ENCODE data around the gene SRRT.

The SRRT gene

DNA sequence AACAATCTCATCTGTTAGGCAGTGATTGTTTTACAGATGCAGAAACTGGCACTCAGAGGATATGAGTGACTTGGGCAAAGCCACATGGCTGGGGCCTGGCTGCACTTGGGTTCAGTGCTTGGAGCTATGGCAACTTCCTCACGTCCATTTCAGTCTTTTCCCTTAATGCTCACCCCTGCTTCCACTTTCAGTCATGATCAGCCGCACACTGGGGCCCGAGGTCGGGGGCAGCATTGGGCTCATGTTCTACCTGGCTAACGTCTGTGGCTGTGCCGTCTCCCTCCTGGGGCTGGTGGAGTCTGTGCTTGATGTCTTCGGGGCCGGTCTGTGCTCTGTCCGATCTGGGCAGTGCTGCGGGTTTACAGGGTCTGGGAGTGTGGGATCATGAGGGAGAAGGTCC is 19.4 kb upstream of the SRRT start:
- DNase-seq (ENCODE audit: low read depth), result no peak

DNA sequence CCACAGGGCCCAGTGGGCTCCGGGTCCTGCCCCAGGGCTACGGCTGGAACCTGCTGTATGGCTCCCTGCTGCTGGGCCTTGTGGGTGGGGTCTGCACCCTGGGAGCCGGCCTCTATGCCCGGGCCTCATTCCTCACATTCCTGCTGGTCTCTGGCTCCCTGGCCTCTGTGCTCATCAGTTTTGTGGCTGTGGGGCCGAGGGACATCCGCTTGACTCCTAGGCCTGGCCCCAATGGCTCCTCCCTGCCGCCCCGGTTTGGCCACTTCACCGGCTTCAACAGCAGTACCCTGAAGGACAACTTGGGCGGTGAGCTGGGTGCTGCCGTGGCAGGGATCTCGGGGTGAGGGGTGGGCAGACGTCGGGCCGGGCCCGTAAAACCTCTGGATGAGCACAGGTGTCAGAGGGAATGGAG is 18.0 kb upstream of the SRRT start:
- DNase-seq (ENCODE audit: low read depth), result no peak

DNA sequence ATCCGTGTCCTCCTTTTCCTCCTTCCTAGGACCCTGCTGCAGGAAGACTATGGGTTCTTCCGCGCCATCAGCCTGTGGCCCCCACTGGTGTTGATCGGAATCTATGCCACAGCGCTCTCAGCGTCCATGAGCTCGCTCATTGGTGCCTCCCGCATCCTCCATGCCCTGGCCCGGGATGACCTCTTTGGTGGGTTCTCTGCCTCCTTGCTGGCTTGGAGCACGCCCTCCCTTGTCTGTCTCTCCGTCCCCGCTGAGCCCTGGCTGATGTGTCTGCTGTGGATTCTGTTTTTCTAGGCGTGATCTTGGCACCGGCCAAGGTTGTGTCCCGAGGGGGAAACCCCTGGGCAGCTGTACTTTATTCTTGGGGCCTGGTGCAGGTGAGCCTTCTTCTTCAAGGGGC is 15.0 kb upstream of the SRRT start:
- DNase-seq (ENCODE audit: low read depth), result no peak

DNA sequence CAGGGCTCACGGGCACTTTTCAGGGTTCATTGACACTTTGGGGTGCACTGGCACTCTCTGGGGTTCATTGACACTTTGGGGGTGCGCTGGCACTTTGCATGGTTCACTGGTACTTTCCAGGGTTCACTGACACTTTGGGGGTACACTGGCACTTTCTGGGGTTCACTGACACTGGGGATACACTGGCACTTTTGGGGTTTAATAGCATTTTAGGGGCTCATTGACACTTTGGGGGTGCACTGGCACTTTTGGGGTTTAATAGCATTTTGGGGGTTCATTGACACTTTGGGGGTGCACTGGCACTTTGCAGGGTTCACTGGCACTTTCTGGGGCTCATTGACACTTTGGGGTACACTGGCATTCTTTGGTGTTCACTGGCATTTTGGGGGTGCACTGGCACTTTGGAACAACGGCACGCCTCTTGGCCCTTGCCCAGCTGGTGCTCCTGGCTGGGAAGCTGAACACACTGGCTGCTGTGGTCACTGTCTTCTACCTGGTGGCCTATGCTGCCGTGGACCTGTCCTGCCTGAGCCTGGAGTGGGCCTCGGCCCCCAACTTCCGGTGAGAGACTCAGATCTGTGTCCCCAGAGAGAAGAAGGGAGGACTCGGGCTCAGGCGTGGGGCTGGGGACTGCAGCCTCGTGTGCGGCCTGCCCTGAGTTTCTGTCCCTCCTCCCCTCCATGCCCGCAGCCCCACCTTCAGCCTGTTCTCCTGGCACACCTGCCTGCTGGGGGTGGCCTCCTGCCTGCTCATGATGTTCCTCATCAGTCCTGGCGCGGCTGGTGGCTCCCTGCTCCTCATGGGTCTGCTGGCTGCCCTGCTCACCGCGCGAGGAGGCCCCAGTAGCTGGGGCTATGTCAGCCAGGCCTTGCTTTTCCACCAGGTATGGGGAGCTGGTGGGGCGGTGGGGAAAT is 13.9 kb upstream of the SRRT start:
- DNase-seq (ENCODE audit: low read depth), result no peak

DNA sequence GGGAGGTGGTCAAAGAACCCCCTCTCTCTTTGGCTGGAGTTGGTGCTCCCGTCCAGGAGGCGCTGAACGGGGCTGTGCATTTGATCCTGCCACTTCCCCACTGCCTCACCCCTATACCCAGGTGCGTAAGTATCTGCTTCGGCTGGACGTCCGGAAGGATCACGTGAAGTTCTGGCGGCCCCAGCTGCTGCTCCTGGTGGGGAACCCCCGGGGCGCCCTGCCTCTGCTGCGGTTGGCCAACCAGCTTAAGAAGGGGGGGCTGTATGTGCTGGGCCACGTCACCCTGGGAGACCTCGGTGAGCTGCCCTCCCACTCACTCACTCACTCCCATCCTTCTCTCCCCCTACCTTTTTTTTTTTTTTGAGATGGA is 13.3 kb upstream of the SRRT start:
- no peak for DNase-seq (ENCODE audit: low read depth)

DNA sequence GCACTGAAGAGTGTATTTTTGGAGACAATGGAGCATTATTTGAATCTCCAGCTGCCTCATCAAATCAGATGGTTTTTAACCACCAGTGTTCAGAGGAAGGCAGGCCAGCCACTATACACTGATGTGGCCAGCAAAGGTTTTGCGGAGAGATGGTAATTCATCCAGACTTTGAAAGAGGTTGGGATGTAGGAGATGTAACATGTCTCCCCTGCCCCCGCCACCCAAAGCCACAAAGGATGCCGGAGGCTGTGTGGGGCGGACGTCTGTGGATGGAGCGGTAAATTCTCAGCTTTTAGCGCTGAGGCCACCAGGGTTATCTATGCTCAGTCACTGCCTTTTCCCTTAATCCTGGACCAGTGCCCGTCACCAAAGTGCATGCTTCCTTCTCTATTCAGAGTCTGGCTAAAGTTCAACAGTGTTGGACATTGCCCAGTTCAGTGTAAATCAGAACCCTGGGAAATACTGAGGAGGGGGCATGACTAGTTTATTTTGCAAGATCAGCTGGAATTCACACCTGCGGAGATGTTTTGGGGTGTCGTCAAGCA is 11.4 kb upstream of the SRRT start:
- DNase-seq (ENCODE audit: low read depth), result no peak

DNA sequence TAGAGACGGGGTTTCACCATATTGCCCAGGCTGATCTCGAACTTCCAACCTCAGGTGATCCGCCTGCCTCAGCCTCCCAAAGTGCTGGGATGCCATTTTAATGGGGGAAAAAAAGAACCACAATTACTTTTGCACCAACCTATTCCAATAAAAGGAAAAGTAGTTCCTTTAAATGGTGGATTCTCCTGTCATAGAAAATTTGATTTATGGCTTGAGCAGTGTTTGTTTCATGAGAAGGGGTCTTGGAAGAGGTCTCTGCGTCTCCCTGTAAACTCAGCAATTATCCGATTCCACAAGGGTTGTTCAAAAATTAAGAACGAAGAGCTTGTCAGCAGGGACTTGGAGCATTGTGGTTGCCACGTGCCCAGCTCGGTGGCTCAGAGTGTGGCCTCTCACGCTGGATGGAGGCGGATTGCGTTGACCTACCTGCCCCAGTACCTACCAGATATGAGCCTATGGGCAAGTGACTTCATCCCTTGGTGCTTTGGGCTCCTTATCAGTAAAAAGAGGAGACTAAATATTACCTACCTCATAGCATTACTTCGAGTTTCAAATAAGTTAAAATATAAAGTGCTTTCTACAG is 10.5 kb upstream of the SRRT start:
- no peak for DNase-seq (ENCODE audit: low read depth)

DNA sequence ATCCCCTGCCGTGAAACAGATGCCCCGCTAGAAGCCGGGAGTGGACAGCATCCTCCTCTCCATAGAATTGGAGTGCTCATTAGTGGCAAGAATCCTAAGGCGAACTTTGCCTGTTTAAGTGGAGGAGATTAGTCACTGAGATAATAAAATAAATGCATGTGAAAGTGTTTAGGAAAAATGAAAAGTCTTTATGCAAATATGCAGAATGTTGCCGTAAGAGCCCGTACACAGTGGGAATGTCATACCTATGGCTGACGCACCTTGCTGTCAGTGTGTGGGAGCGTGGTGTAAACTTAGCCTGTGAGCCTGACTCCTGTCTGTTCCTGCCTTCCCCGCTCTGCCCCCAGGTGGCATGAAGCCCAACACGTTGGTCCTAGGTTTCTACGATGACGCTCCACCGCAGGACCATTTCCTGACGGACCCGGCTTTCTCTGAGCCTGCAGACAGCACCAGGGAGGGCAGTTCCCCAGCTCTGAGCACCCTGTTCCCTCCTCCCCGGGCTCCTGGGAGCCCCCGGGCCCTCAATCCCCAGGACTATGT is 9.5 kb upstream of the SRRT start:
- no peak for DNase-seq (ENCODE audit: low read depth)

DNA sequence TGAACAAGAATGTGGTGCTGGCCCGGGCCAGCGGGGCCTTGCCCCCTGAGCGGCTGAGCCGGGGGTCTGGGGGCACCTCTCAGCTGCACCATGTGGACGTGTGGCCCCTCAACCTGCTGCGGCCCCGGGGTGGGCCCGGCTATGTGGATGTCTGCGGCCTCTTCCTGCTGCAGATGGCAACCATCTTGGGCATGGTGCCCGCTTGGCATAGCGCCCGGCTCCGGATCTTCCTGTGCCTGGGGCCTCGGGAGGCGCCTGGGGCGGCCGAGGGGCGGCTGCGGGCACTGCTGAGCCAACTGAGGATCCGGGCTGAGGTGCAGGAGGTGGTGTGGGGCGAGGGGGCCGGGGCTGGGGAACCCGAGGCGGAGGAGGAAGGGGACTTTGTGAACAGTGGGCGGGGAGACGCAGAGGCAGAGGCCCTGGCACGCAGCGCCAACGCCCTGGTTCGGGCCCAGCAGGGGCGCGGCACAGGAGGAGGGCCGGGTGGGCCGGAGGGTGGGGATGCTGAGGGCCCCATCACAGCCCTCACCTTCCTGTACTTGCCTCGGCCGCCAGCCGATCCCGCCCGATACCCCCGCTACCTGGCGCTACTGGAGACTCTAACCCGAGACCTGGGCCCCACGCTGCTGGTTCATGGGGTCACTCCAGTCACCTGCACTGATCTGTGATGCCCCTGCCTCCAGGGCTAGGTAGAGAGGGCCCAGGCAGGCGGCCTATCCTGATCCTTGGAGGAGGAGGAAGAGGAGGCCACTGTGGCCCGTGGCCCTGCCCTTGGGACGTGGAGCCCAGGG is 8.8 kb upstream of the SRRT start:
- no peak for DNase-seq (ENCODE audit: low read depth)

DNA sequence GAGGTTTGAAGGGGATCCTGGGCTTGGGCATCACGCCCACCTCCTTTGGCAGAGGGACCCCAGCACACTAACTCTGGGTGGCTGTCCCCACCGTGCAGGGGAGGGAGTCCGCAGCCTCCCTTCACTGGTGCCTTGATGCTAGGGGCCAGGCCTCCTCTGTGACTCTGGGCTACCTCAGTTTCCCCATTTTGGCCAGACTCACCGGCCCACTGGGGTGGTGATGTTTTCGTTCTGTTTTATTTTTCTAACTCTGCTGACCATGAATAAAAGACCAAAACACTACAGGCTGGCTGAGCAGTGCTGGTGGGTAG is 8.2 kb upstream of the SRRT start:
- no peak for DNase-seq (ENCODE audit: low read depth)

DNA sequence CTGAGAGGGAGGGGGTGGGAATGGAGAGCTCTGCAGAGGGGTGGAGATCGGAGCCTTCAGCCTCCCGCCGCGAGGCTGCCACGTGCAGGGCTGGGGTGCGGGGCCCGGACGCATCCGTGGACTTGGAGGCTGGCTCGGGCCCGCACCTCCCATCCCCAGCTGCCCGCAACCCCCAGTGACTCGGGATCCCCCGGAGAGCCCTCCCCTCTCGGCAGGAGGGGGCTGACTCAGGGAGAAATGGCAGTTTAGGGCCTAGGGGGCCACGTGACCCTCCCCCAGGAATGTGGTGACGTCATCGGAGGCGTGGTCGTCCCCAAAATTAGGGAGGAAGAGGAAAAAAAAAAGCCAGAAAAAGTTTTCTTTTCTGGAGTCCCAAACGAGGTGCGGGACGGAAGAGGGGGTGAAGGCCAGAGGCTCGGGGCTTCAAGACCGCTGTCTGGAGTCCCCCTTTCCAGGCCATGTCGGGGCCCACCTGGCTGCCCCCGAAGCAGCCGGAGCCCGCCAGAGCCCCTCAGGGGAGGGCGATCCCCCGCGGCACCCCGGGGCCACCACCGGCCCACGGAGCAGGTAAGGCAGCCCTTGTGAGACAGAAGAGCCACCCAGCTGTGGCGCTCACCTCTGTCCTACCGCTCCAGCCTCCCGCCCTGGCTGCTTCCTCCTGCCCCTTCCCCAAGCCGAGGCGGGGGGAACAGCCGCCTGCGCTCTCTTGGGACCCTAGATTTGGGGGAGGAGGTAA is 7.7 kb upstream of the SRRT start, which contains the start of gene TRIP6:
Gene TRIP6, plus strand, starts transcription at position 348 of the 736 bp plus-strand sequence. Its CDS starts 111 bp downstream, at position 459.
- DNase-seq (ENCODE audit: low read depth), result no peak

DNA sequence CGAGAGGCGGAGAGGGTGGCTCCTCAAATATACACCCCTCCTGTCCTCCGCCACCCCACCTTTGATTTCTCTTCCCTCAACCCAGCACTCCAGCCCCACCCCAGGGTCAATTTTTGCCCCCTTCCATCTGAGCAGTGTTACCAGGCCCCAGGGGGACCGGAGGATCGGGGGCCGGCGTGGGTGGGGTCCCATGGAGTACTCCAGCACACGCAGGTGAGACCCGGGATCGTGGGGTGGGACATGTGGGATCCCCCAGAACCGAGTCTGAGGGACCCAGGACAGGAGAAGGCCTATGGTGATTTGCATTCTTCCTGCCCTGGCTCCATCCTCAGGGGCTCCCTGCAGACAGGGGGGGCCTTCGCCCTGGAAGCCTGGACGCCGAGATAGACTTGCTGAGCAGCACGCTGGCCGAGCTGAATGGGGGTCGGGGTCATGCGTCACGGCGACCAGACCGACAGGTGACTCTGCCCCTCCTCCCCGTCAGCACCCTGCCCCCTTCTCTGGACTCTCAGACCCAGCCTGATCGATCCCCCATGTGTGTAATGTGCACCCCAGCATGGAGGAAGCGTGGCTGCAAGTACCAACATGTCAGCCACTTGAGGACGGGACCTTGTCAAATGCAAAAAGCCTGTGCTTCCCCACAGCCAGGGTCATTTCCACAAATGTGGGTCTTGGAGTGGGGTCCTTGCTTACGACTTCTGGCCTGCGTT is 7.0 kb upstream of the SRRT start:
- DNase-seq (ENCODE audit: low read depth), result no peak

DNA sequence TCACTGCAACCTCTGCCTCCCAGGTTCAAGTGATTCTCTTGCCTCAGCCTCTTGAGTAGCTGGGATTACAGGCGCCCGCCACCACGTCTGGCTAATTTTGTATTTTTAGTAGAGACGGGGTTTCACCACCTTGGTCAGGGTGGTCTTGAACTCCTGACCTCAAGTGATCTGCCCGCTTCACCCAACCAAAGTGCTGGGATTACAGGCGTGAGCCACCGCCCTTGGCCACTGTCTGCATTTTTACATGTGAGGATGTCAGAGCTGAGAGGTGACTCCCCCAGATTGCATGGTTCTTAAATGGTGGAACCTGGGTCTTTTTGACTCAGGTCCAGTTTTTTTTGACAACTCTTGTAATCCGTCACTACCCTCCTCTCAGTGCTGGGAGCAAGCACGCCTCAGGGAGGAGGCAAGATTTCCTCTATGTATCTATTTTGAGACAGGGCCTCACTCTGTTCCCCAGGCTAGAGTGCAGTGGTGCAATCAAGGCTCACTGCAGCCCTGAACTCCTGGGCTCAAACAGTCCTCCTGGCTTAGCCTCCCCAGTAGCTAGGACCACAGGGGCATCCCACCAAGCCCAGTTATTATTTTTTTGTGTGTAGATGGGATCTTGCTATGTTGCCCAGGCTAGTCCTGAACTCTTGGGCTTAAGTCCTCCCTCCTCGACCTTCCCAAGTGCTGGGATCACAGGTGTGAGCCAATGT is 1.2 kb upstream of the SRRT start:
- no peak for DNase-seq (ENCODE audit: low read depth)

DNA sequence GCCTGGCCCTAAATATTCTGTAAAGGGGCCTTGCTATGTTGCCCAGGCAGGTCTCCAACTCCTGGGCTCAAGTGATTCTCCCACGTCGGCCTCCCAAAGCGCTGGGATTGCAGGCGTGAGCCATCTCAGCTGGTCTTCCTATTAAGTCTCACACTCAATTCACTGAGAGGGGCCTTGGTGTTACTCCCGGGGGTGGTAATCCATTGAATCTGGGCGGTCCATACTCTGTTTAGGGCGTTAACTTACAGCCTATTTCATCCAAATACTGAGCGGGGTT is 665 bp upstream of the SRRT start:
- DNase-seq (ENCODE audit: low read depth), result no peak

DNA sequence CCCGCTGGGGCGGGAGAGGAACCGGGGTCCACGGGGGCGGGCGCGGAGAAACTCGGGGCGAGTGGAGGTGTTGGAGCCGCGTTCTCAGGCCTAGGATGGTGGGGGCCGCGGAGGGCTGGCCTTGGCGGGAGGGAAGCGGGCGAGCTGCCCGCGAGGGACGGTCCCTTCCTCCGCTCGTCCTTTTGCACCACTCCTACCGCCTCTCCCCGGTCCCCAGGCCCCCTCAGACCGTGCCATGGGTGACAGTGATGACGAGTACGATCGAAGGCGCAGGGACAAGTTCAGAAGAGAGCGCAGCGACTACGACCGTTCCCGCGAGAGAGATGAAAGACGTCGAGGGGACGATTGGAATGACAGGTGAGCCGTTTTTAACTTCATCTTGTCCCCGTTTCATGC is 451 bp downstream of the SRRT start:
- DNase-seq (ENCODE audit: low read depth), result no peak

DNA sequence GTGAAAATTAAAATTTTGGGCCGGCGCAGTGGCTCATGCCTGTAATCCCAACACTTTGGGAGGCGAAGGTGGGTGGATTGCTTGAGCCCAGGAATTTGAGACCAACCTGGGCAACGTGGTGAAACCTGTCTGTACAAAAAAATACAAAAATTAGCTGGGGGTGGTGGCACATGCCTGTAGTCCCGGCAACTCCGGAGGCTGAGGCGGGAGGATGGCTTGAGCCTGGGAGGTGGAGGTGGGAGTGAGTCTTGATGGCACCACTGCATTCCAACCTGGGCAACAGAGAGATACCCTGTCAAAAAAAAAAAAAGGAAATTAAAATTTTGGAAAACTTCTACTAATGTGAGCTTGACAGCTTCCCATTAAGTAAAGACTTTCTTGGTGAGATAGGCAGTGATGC is 3.1 kb downstream of the SRRT start:
- DNase-seq (ENCODE audit: low read depth), result no peak

DNA sequence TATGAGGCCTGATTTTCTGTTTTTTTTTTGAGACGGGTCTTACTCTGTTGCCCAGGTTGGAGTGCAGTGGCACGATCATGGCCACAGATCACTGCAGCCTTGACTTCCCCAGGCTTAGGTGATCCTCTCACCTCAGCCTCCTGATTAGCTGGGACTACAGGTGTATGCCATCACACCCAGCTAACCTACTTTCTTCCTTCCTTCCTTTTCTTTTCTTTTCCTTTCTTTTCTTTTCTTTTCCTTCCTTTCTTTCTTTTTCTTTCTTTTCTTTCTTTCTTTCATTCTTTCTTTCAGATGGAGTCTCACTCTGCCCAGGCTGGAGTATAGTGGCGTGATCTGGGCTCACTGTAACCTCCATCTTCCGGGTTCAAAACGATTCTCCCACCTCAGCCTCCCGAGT is 3.8 kb downstream of the SRRT start:
- no peak for DNase-seq (ENCODE audit: low read depth)

DNA sequence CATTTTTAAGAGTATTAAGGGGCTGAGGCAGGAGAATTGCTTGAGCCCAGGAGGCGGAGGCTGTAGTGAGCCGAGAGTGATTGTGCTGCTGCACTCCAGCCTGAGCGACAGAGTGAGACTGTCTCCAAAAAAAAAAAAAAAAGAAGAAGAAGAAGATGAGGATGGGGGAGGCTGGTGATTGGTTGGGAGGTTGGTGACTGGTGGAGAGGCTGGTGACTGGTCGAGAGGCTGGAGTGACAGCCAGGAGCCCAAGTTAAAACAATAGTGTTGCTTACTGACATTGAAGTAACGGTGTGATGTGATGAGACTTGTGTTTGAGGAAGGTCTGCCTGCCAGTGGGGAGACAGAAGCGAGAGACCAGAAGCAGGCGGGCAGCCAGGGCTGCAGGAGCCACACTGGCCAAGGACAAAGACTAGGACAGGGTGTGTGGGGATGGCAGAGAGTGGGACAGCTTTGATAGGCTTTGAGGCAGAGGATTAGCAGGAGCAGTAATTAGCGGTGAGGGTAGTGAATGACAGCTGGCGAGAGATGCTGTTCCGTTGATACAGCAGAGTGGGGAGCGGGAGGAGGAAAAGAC is 4.9 kb downstream of the SRRT start:
- no peak for DNase-seq (ENCODE audit: low read depth)

DNA sequence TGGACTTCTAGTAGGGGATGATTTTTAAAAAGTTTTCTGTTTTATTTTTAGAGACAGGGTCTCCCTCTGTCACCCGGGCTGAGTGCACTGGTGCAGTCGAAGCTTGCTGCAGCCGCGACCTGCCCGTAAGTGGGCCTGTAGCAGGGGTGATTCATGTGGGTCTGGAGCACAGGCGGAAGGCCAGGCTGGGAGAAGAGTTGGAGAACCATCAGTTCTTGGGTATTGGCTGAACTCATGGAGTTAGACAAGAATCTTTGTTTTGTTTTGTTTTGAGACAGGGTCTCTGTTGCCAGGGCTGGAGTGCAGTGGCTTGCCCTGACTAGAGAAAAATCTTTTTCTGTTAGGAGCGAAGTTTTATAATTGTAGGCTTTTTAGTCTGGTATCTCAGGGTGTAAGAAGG is 5.7 kb downstream of the SRRT start:
- DNase-seq (ENCODE audit: low read depth), result no peak

DNA sequence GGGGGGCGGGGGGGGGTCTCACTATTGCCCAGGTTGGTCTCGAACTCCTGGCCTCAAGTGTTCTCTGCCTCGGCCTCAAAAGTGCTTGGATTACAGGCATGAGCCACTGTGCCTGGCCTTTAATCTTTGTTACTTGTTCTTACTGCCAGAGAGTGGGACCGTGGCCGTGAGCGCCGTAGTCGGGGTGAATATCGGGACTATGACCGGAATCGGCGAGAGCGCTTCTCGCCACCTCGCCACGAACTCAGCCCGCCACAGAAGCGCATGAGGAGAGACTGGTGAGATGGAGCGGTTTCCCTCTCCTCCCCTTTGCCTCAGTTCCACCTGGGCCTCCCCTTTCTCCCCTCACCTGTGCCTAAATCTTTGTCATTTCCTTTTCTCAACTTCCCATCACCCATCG is 6.2 kb downstream of the SRRT start:
- no peak for DNase-seq (ENCODE audit: low read depth)

DNA sequence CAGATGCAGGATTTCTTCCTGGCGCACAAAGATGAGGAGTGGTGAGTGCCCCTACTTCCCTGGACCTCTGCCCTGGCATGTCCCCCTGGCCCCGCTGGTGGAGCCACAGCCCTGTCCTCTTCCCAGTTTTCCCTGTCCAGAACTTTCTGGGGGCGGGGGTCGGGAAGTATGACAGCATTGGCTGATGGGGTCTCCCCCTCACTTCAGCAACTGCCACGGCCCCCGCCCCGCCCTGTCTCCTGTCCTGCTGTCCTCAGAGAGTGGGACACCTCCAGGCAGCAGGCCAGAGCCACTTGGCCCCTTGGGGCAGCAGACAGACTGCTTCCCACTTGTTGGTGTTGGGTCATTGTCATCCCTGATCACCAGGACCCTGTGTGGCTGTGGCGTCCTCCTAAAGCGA is 7.3 kb downstream of the SRRT start:
- DNase-seq (ENCODE audit: low read depth), result no peak
